GM18858 (cell line): ENCODE data around the gene VPS8.

ENCODE experiments used
- ATAC-seq: cut with Tn5 transposase; IDR thresholded peaks from one replicate; pipeline ENCODE4 v1.9.1; 2021; ENCODE audit not compliant: unreplicated experiment

VPS8 gene

DNA sequence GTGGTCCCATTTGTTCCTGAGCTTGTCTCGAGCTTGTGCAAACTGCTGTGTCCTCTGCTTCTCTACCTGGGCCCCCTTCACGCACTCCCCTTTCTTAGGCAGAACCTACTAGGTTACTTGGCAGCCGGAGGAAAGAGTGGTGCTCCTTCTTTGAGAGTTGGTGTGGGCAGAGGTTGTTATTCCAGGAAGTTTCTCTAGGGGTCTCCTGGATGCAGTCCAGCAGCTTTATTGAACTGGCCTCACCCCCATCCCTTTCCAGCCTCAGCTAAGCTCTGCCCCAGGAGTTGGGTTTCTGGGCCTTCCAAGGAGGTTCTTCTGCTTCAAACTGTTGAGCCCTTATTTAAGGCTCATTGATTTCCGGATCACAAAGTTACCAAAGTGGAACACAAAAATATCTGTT is 237.7 kb downstream of the VPS8 start:
- no peak for ATAC-seq

GRCh38 chr3:185051801-185052200 is 239.8 kb downstream of the VPS8 start:
- no peak for ATAC-seq

- no peak for ATAC-seq
Observed at GRCh38 chr3:185052631-185053030, 240.7 kb downstream of the VPS8 start.

DNA sequence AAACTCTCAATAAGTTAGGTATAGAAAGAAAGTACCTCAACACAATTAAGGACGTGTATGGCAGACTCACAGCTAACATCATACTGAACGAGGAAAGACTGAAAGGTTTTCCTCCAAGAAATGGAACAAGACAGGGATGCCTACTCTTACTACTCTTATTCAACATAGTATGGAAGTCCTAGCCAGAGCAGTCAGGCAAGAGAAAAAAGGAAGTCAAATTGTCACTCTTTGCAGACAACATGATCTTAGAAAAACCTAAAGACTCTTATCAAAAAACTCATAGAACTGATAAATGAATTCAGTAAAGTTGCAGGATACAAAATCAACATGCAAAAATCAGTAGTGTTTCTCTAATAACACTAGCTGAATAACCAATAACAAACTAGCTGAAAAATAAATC is 244.9 kb downstream of the VPS8 start:
- ATAC-seq, result no peak

GRCh38 chr3:185057829-185058228 is 245.9 kb downstream of the VPS8 start:
- ATAC-seq, result no peak

GRCh38 chr3:185058796-185059195 is 246.8 kb downstream of the VPS8 start:
- ATAC-seq, result no peak

- ATAC-seq, result no peak
Observed at GRCh38 chr3:185059766-185060165, 247.8 kb downstream of the VPS8 start.

- ATAC-seq, result no peak
Observed at GRCh38 chr3:185060655-185061054, 248.7 kb downstream of the VPS8 start.

DNA sequence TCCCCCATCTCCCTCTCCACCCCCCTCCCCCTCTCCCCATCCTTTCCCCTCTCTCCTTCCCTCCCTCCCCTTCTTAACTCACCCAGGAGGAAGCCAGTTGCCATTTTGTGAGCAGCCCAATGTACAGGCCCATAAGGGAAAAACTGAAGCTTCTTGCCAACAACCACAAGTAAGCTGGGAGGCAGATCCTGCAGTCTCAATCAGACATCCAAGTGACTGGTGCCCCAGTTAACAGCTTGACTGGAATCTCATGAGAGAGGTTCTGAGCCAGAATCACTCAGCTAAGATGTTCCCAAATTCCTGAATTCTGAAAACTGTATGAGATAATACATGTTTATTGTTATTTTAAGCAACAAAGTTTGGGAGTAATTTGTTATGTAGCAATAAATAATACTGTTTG is 250.2 kb downstream of the VPS8 start:
- no peak for ATAC-seq

DNA sequence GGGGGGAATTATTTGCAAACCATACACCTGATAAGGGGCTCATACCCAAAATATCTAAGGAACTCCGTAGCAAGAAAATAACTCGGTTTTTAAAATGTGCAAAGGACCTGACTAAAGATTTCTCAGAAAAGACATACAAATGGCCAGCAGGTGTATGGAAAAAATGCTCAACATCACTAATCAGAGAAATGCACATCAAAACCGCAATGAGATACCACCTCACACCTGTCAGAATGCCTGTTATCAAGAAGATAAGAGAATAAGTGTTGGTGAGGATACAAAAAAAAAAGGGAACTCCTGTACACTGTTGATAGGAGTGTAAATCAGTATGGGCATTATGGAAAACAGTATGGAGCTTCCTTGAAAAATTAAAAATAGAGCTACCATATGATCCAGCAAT is 251.5 kb downstream of the VPS8 start:
- no peak for ATAC-seq

GRCh38 chr3:185065059-185065458 is 253.1 kb downstream of the VPS8 start:
- no peak for ATAC-seq

DNA sequence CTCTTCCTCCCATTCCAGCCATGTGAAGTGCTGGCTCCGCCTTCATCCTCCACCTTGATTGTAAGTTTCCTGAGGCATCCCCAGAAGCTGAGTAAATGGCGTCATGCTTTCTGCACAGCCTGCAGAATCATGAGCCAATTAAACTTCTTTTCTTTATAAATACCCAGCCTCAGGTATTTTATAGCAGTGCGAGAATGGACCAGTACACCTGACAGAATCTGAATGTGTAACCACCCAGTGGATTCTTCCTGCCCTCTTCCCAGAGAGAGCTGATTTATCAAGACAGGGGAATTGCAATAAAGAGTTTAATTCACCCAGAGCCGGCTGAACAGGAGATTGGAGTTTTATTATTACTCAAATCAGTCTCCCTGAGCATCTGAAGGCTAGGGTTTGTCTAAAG is 254.3 kb downstream of the VPS8 start:
- no peak for ATAC-seq

DNA sequence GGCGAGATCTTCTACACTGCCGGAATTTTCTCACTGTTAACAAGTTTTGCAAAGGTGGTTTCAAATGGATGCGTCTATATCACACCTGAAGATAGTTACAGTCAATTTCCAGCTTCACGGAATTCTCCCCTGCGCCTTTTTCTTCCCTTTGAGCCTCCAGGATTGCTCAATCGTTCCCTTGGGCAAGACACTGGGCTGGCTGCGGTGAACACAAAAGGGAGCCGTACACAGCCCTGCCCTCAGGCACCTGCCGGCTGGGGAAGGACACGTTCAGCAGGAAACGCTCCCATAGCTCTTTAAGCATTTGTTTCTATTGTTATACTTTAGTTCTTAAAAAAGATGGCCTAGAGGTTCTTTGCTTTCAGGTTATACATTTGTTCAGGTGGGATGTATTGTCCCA is 255.2 kb downstream of the VPS8 start:
- no peak for ATAC-seq

- ATAC-seq, result no peak
Observed at GRCh38 chr3:185069037-185070030, 257.4 kb downstream of the VPS8 start.

DNA sequence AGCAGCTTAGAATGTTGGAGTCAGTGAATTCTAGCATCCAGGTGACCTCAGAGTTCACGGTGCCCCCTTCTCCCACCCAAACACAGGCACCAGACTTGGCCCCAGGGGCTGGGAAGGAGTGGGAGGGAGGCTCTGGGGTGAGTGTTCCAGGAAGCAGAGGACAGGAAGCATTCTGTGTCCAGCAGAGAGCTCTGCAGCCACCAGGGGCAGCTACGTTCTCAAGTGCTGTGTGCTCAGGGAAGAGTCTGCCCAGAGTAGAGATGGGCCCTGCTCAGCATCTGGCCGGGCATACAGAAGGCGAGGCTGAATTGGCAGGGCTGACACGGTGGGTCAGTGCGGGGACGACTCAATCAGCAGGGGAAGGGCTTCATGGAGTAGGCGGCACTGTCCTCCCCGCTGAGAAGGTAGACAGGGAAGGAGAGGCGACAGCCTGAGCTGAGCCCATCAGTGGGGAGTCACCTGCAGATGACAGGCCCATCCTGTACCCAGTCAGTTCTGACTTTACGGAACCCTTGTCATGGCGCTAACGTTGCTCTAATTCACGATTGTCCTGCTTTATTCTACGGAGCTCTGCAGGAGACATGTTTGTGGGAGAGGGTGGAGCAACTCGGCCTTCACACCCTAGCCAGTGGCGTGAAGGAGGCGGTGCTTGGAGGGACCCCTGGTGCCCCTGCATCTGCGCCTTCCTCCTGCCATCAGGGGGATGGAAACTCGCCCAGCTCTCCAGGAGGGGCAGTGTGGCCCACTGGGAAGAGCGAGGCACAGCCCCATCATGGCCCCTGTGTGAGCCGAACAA is 258.7 kb downstream of the VPS8 start:
- ATAC-seq, result no peak

- ATAC-seq, result no peak
Observed at GRCh38 chr3:185071287-185071800, 259.4 kb downstream of the VPS8 start.

- no peak for ATAC-seq
Observed at GRCh38 chr3:185075547-185075946, 263.6 kb downstream of the VPS8 start.

- no peak for ATAC-seq
Observed at GRCh38 chr3:185076219-185076618, 264.3 kb downstream of the VPS8 start.

DNA sequence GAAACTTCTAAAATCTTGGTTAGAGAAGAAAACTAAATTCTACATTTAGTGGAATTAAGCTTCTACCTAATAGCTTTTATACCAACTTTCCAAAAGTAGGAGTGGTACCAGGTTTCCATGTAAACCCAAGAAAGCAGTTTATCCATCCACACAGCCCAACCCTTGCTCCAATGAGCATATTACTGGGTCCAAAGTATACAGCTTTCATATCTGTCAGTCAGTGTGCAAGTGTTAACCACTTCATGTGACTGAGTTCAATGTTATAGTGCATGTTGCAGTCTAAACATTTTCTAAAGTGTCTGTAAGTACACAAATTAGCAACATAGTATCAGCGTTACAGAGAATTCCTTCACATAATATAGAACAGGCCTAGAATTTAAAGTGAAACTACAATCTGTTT is 267.7 kb downstream of the VPS8 start:
- ATAC-seq, result no peak

GRCh38 chr3:185081521-185081920 is 269.6 kb downstream of the VPS8 start:
- no peak for ATAC-seq

DNA sequence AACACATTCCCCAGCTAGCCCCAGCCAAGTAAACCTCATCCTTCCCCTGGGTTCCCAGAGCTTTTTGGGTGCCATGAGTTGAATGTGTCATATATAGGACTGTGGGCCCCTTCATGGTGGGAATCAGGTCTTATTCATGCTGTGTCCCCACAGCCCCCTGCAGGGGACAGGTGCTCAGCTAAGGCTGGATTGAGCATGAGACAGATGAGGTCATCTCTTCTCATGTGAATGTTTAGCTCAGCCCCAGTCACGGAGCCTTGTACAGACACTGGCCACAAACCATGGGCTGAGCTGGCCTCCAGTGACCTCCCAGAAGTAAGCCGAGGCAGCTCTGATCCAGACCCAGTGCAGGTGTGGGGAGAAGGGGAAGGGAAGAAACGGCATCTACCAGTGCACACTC is 270.2 kb downstream of the VPS8 start:
- no peak for ATAC-seq

DNA sequence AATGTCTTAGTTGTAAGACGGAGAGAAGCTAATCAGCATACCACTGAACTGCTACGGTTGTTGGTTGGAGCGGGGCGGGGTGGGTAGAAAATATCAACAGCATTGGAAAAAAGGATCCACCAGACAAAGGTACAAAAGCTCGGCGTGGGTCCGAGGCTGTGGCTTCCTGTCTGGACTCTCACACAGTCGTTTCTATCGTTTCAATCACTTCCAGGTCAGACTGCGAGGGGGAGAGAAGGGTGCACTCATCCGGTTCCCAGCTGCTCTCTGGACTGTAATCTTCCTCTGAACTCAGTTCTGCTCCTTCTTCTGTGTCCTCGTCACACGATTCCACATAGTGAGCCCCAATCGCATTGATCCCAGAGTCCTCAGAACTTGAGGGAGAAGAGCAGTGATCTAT is 270.9 kb downstream of the VPS8 start:
- ATAC-seq, result no peak
